Large intestine (tissue), 3 donors: ENCODE results near the gene PITHD1. TPM values are rescaled to one million over a fixed set of nuclear protein-coding genes. Genes with fewer than 3 reads are reported as not detected.

ENCODE experiments used
- DNase-seq, 2 donors: peaks; one replicate each; pipeline versions ENCODE4 v3.0.0 to v3.0.0-alpha.2; 2013
- H3K27ac ChIP-seq: one replicate; pipeline ENCODE4 v1.5.1; 2013; ENCODE audit warnings: low read length
- H3K27me3 ChIP-seq: 2 replicates; pipeline ENCODE4 v1.6.1; 2013; ENCODE audit warnings: low read length; ENCODE audit not compliant: control insufficient read depth, insufficient read depth
- H3K36me3 ChIP-seq: 2 replicates; pipeline ENCODE4 v1.6.1; 2013; ENCODE audit warnings: low read length; ENCODE audit not compliant: control insufficient read depth, insufficient read depth
- H3K4me1 ChIP-seq: one replicate; pipeline ENCODE4 v1.6.1; 2013; ENCODE audit warnings: low read length; ENCODE audit not compliant: control insufficient read depth, insufficient read depth
- H3K4me3 ChIP-seq: one replicate; pipeline ENCODE4 v1.5.1; 2013; ENCODE audit warnings: low read length
- H3K9me3 ChIP-seq: one replicate; pipeline ENCODE4 v1.6.1; 2013; ENCODE audit warnings: mild to moderate bottlenecking, low read depth, low read length, moderate library complexity; ENCODE audit not compliant: control insufficient read depth
- WGBS: methylation state at CpG from one replicate; pipeline ENCODE4 v1.1.5; 2013; ENCODE audit warnings: low lambda C conversion rate; ENCODE audit not compliant: insufficient coverage; 5-methylcytosine and 5-hydroxymethylcytosine counted together
- polyA plus RNA-seq: library from polyadenylated mRNA; unstranded; fragments of 120-200 nt; gene quantifications from one replicate; pipeline ENCODE4 v1.2.1, GENCODE V29; 2013

The PITHD1 gene
- polyA plus RNA-seq, 1 donor = 61.8 TPM

- Histone ChIP-seq H3K36me3 (peaks cover 28% of the 10 kb centered on the region), H3K4me3 (no peak overlapping the region), H3K27me3 (no peaks in the 10 kb centered on the region), H3K4me1 (peaks cover 12% of the 10 kb centered on the region), H3K27ac (no peak overlapping the region), H3K9me3 (no peaks in the 10 kb centered on the region)
- DNase-seq = no peak
- 86% methylated on average over 2 of the region's 3 CpGs for WGBS
Measured at GRCh38 chr1:23748016-23748415, 30.2 kb upstream of the PITHD1 start.

- Histone ChIP-seq H3K27ac (no peak overlapping the region), H3K9me3 (no peaks in the 10 kb centered on the region), H3K4me3 (no peak overlapping the region), H3K4me1 (no peaks in the 10 kb centered on the region), H3K36me3 (peaks cover 60% of the 10 kb centered on the region), H3K27me3 (no peaks in the 10 kb centered on the region)
- peak in 1 of 2 donors; percentile 27 for DNase-seq
- WGBS = 33% methylated on average over 3 of the region's 11 CpGs
Measured at GRCh38 chr1:23751050-23751814, 27.0 kb upstream of the PITHD1 start.

GRCh38 chr1:23751815-23752200 is 26.4 kb upstream of the PITHD1 start:
- Histone ChIP-seq H3K27me3 (no peaks in the 10 kb centered on the region), H3K9me3 (no peaks in the 10 kb centered on the region), H3K4me3 (no peak overlapping the region), H3K36me3 (peaks cover 66% of the 10 kb centered on the region), H3K27ac (no peak overlapping the region), H3K4me1 (no peaks in the 10 kb centered on the region)
- WGBS = 86% methylated on average over 1 of the region's 4 CpGs
- no peak for DNase-seq

- no peaks in the 10 kb centered on the region for H3K9me3 ChIP-seq
- H3K27ac ChIP-seq = no peak overlapping the region
- no peak overlapping the region for H3K4me3 ChIP-seq
- H3K27me3 ChIP-seq = no peaks in the 10 kb centered on the region
- peaks cover 74% of the 10 kb centered on the region for H3K36me3 ChIP-seq
- DNase-seq = no peak
- no CpG with 5 or more reads among the region's 1 CpG for WGBS
- no peaks in the 10 kb centered on the region for H3K4me1 ChIP-seq
Measured at GRCh38 chr1:23752909-23753308, 25.3 kb upstream of the PITHD1 start.

- DNase-seq = no peak
- Histone ChIP-seq H3K36me3 (peaks cover 95% of the 10 kb centered on the region), H3K27me3 (no peaks in the 10 kb centered on the region), H3K9me3 (no peaks in the 10 kb centered on the region), H3K27ac (no peak overlapping the region), H3K4me1 (no peaks in the 10 kb centered on the region), H3K4me3 (no peak overlapping the region)
- no CpG with 5 or more reads among the region's 3 CpGs for WGBS
Measured at GRCh38 chr1:23756676-23757075, 21.5 kb upstream of the PITHD1 start.

- no peaks in the 10 kb centered on the region for H3K9me3 ChIP-seq
- no peak for DNase-seq
- no peak overlapping the region for H3K27ac ChIP-seq
- no peaks in the 10 kb centered on the region for H3K27me3 ChIP-seq
- H3K4me3 ChIP-seq = no peak overlapping the region
- H3K36me3 ChIP-seq = peaks cover 93% of the 10 kb centered on the region
- no peaks in the 10 kb centered on the region for H3K4me1 ChIP-seq
- no CpG with 5 or more reads among the region's 1 CpG for WGBS
Measured at GRCh38 chr1:23757812-23758211, 20.4 kb upstream of the PITHD1 start.

- H3K27me3 ChIP-seq = no peaks in the 10 kb centered on the region
- H3K4me1 ChIP-seq = no peaks in the 10 kb centered on the region
- H3K9me3 ChIP-seq = no peaks in the 10 kb centered on the region
- H3K4me3 ChIP-seq = no peak overlapping the region
- no peak for DNase-seq
- 92% methylated on average over 2 of the region's 4 CpGs for WGBS
- H3K36me3 ChIP-seq = peaks cover 88% of the 10 kb centered on the region
- H3K27ac ChIP-seq = no peak overlapping the region
Measured at GRCh38 chr1:23759277-23759676, 18.9 kb upstream of the PITHD1 start.

GRCh38 chr1:23763041-23763577 is 15.1 kb upstream of the PITHD1 start:
- WGBS = 100% methylated on average over 2 of the region's 7 CpGs
- no peak overlapping the region for H3K27ac ChIP-seq
- DNase-seq = no peak
- peaks cover 65% of the 10 kb centered on the region for H3K36me3 ChIP-seq
- H3K4me1 ChIP-seq = no peaks in the 10 kb centered on the region
- no peaks in the 10 kb centered on the region for H3K27me3 ChIP-seq
- no peaks in the 10 kb centered on the region for H3K9me3 ChIP-seq
- H3K4me3 ChIP-seq = no peak overlapping the region

- peaks cover 26% of the 10 kb centered on the region for H3K36me3 ChIP-seq
- H3K9me3 ChIP-seq = no peaks in the 10 kb centered on the region
- WGBS = no CpG with 5 or more reads among the region's 5 CpGs
- no peak for DNase-seq
- H3K4me3 ChIP-seq = no peak overlapping the region
- no peaks in the 10 kb centered on the region for H3K27me3 ChIP-seq
- peaks cover 3% of the 10 kb centered on the region for H3K4me1 ChIP-seq
- no peak overlapping the region for H3K27ac ChIP-seq
Measured at GRCh38 chr1:23768733-23769132, 9.5 kb upstream of the PITHD1 start.

GRCh38 chr1:23772049-23772853 is 6.0 kb upstream of the PITHD1 start:
- WGBS = 60% methylated on average over 4 of the region's 14 CpGs
- peak; percentile 68 to 78 for DNase-seq
- Histone ChIP-seq H3K4me1 (peaks cover 17% of the 10 kb centered on the region), H3K9me3 (no peaks in the 10 kb centered on the region), H3K27ac (no peak overlapping the region), H3K36me3 (peaks cover 14% of the 10 kb centered on the region), H3K4me3 (no peak overlapping the region), H3K27me3 (no peaks in the 10 kb centered on the region)
